ENCODE results near the gene EEPD1. TPM values are rescaled to one million over a fixed set of nuclear protein-coding genes. Genes with fewer than 3 reads are reported as not detected.
"Not testable (repeated sequence)": the region's sequence is repeated elsewhere in the genome, so short reads cannot be mapped to it uniquely, and the experiment has no call there.

EEPD1 gene
- 1.3 and 5.1 TPM in 2 replicates for total RNA-seq

DNA sequence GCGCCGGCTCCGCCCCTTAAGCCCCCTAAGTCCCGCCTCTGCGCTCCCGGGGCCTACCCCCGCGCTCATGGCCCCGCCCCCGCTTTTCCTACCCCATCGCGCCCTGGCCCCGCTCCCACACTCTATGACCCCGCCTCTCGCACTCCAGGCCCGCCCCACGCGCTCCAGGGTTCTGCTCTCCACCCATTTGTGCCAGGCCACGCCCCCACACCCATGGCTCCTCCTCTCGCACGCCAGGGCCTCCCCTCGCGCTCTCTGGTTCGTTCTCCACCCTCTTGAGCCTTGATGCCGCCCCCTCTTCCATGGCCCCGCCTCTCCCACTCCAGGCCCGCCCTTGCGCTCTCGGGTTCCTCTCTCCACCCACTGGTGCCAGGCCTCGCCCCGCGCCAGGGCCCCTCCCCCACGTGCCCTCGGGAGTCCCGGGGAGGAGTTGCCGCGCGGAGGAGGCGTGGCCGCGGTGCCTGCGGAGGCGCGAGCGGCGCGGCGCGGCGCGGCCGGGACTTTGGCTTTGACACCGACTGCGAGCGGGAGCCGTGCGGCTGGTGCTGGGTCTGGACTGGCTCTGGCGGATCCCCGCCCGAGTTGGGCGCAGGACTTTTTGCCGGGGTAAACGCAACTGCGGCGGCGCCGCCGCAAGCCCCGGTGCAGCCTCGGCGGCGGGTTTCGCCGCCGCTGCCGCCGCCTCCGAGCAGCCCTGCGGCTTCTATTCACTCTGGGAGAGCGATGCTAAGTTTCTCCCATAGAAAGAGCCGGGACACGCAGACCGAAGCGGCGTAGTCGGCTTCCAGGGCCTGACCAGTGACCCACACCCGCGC is at the start of gene EEPD1:
Gene EEPD1 (plus strand): TSS at position 499 of the 815 bp plus-strand sequence. CDS start 1,071 bp downstream, outside the sequence.
- peak; percentile 99 for DNase-seq

DNA sequence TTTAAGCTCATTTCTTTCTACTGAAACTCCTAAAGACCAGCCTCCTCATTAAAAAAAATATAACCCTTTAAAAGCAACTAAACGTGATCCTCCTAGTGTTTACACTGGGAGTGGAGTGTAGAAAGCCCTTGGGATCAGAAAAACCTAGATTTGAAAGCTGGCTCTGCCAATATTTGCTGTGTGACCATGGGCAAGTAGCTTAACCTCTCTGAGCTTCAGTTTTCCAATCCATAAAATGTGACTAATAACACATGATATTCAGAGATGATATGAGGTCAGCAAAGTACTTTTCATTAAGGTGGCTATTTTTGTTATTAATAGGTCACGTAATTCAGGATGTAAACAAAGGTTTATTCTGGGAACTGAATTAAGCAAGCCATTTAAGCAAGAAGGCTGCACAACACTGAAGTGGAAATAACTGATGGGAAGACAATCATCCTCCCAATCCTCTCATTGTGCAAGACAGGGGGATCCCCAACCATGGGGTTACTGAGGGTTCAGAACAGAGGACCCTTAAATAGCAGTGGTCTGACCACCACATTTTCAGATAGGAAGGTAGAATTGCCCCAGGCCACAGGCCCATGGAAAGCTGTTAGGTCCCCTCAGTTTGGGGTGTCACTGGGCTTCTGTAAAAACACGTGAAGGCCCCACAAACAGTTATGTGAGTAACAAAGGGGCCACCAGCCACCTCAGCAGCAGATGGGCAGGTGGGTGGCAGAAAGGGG is 49.1 kb upstream of the EEPD1 start:
- DNase-seq = no peak

DNA sequence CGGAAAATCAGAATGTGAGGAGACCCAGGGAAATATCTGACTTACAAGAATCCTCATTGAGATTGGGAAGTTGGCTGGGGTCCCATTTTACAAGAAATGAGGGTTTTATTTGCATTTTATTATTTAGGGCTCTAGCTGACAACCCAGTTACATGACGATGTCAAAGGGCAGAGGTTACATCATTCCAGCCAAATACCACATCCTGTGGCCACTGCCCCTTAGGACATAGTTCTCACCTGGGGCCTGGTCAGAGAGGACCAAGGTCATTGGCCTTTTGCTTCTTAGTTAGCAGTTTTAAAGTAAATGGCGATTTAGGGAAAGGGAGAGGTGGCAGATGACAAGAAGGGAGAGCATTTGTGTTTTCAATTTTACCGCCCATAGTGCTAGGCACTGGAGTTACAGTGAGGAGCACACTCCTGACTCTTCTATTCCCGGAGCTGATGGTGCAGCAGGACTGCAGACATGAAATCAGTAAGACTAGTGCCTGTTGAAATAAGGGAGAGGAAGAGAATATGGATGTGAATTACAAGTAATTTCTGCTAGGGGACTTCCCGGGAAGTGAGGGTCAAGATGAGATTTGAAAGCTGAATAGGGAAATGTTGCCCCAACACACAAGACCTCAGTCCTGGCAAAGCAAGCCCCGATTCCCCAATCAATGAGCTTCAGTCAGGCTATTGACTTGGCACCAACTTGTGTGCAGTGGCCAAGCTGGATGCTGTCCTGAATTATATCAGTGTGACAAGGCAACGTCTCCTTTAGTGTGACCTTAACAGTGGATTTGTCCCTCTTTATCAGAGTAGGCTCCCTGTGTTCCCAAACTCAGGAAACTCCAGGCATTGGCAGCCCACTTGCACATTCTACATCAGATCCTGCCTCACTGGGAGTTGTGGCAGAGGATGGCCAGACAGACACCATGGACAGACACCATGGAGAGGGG is 45.8 kb upstream of the EEPD1 start:
- not testable (repeated sequence) for DNase-seq

DNA sequence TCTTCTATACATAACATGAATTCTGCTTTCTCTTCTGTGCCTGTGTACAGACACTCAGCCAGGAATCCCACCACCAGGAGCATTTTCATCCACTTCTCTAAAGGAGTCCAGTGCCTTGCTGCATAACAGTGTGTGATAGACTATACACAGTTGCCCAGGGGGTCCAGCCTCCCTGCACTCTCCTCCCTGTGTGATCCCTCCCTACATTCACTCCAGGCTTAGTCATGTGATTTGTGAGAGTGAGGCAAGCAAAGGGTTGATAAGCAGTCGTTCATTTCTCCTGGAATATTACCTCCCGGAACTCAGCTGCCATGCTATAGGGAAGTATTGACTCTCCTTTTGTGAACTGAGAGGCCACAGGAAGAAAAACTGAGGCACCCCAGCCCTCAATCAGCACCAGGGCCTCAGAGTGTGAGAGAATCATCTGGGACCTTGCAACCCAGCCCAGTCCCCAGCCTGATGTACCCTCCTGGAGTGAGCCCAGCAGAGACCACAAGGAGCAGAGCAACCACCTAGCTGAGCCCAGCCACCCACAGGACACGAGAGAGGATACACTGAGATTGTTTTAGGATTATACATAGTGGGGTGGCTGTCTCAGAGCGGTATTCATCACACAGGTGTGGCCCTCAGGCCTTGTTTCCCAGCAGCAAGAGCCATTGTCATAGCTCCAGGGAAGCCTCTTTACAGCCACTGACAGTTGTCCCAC is 45.0 kb upstream of the EEPD1 start:
- no peak for DNase-seq

DNA sequence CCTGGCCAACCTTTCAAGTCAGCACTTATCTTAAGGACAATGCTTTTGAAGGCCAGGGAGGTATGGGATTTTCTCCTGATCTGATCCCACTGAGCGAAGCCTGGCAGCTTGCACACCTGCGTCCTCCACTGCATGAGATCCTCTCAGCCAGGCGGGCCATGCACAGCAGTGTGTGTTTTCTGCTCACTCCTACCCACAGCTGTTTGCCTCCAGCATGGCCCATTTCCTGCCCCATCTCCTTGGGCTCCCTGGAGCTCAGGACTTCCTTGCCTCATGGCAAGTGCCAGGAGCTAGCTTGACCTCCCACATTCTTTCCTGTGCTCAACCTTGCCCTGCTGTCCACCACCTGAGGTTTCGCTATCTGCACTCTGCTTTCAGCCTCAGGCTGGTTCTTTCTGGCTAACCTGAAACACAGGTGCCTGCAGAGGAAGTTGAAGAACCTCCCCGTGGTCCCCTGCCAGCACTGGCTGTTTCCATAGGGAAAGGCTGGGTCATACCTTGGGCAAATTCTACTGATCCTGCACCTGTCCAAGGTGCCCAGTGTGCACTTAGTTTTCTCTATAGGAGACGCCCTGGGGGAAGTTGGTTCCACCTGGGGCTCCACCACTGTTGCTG is 43.9 kb upstream of the EEPD1 start:
- no peak for DNase-seq

DNA sequence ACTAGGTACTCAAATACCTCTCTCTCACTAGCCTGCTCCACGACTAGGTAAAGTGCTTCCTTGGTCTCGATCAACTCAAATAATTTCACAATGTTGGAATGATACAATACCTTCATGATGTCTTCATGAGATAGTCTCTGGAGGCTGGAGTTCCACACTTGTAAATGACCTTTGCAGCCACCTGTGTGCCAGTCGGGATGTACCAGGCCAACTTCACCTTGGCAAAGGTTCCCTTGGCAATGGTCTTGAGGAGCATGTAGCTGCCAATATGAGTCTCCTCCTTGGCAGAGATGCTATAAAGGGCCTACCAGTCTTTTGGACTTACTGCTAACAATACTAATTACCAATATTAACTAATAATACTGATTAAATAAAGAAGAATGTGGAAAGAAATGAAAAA is 42.5 kb upstream of the EEPD1 start:
- DNase-seq = no peak

DNA sequence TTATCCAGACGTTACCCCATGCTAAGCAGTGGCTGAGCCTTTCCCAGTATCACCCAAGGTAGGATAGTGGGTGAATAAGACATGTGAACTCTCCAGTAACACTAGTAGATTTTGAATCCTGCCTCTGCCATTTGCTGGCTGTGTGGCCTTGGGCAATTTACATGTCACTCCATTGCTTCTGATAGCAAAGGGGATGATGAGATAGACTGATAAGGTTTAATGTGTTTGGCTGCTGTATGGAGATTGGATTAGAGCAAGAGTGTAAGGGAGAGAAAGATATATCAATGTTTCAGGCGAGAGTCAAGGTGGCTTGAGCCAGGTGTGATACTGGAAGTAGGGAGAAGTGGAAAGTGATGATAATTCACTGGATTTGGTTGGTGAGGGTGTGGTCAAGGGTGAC is 40.1 kb upstream of the EEPD1 start:
- DNase-seq = no peak

DNA sequence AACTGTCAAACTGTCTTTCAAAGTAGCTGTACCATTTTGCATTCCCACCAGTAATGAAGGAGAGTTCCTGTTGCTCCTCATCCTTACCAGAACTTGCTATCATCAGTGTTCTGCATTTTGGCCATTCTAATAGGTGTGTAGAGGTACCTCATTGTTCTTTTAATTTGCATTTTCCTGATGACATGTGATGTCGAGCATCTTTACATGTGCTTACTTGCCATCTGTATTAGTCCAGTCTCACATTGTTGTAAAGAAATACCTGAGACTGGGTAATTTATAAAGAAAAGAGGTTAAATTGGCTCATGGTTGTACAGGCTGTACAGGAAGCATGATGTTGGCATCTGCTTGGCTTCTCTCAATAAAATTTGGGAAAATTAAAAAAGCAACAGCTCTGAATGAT is 38.7 kb upstream of the EEPD1 start:
- DNase-seq = no peak

DNA sequence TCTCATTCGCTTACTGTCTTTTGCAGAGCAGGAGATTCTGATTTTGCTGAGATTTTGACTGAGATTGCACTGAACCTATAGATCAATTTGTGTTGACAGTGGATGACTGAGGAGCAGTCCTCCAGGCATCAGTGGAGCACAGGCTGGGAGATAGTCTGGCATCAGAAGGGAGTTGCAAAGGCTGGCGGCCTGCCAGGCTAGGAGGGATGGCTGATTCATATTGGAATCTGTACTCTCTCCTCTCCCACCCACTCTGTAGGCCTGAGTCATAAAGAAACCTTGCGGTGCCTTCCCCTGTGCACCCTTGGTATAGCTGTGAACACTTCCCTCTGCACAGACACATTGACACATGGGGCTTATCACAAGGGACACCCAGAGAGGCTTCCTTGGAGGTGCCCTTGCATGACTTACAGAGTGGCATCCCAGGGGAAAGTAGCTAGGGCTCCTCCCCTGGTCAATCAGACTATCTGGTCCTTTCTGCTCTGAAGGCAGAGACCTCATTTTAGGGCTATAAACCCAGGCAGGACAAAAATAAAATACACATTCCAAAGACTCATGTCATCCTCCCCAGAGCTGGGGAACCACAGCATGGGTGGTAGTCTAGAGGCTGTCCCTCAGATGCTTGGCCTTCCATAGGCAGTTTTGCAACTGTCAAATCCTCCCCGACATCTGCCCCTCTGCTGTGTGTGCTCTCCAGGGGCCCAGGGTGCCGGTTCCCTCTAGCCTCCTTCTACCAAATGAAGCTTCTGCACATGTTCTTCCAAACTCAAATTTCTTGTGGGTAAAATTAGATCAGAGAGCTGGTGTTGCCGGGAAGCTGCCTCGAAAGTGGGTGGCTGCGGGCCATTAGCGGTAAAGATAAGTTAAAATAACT is 37.4 kb upstream of the EEPD1 start:
- peak; percentile 89 for DNase-seq

DNA sequence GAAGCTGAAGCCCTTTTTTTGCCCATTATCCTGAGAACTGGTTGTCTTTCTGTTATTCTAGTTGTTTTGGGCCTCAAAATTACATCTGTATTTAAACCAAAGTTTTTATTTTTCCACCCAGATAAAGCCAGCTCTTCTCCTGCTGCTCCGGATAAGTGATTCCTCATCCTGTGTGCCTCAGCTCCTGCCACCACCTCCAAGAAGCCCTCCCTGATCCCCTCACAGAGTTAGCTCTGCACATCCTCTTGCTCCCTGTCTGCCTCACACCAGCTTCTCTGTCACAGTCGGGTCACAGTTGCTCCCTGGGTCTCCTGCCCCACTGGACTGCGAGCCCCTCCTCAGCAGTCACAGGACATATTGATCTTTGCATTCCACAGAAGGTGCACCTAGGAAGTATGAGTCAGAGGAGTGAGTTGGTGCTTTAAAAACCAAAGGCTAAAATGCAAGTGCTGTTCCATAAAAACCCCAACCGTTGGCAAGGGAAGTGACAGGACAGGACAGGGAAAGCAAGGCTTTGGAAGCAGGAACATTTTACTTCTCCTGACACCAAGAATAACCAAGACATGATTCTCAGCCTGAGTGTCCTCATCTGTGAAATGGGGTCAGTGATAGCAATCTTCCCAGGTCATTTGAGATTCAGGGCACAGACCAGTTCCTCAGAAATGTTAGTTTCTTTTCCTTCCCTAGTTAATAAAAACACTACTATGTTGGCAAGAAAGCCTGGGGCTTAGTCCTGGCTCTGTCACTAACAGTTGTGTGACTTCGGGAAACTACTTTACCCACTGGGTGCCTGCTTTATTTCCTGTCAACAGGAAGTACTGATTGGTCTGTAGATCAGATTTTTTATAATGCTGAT is 36.5 kb upstream of the EEPD1 start:
- DNase-seq = peak; percentile 20

DNA sequence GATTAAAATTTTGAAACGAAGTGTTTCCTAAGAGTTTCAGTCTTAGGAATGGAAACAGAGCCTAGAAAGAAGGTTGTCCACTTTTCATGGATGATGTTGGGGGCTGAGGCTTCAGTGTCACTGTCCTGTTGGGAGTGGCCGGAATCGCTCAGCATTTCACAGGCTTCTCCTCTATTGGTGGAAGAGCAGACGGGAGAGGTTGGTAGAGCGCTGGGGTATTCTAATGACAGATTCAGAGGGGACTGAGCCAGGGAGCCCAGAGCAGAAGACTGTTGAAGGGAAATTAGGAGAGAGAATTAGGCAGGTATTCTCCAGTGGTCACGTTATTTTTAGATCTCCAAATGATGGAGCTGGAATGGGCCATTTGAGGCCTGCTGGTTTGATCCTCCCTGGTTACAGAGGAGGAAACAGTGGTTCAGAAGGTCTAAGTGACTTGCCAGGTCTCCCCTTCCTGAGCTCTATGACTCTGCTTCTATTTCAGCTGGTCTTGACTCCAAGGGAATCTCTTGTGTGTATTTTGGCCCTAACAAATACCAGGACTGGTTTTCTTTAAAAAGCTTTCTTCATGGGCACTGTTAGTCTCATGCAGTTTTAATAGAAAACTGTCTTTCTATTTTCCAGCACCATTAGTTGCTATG is 35.7 kb upstream of the EEPD1 start:
- DNase-seq = peak; percentile 30

DNA sequence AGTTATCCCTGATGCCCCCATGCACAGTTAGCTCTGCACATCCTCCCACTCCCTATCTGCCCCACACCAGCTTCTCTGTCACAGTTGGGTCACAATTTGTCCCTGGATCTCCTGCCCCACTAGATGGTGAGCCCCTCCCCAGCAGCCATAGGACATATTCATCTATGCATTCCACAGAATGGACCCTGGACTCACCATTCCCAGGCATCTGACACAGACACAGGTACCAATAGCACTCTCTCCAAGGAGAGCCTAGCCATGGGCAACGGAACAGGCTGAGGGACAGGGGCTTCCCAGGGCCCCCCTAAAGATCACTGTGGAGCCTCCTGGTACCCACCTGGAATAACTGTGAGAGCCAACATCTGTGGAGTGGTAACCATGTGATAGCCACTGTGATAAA is 34.7 kb upstream of the EEPD1 start:
- no peak for DNase-seq

DNA sequence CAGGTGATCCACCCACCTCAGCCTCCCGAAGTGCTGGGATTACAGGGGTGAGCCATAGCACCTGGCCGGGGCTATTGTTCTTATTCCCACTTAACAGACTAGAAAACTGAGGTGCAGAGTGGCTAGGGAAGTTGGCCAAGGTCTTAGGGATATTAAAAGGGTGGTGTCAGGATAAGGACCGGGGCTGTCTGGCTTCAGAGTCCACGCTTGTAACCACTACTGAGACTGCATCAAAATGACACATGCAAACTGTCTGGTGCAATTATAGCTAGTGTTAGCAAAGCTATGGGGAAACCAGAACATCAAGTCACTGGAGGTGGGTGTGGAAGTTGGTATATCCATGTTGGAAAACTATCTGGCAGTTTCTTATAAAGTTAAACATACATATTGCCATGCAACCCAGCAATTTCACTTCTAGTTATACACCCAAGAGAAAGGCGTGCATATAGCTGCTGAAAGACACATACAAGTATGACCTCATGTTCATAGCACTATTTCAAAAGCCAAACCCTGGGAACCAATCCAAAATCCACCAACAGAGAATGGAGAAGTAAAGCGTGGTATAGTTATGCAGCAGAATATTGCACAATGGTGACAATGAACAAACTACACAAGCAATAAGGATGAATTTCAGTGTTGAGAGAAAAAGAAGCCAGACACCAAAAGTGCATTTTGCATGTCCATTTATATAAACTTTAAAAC is 33.9 kb upstream of the EEPD1 start:
- DNase-seq = peak; percentile 62

DNA sequence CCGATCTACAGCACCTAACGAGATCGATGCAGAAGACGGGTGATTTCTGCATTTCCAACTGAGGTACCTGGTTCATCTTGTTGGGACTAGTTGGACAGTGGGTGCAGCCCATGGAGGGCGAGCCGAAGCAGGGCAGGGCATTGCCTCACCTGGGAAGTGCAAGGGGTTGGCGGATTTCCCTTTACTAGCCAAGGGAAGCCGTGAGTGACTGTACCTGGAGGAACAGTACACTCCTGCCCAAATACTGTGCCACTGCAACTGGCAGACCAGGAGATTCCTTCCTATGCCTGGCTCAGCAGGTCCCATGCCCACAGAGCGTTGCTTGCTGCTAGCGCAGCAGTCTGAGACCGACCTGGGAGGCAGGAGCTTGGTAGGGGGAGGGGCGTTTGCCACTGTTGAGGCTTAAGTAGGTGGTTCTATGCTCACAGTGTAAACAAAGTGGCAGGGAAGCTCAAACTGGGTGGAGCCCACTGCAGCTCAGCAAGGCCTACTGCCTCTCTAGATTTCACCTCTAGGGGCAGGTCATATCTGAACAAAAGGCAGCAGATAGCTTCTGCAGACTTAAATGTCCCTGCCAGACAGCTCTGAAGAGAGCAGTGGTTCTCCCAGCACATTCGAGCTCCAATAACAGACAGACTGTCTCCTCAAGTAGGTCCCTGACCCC is 32.9 kb upstream of the EEPD1 start:
- DNase-seq = not testable (repeated sequence)

DNA sequence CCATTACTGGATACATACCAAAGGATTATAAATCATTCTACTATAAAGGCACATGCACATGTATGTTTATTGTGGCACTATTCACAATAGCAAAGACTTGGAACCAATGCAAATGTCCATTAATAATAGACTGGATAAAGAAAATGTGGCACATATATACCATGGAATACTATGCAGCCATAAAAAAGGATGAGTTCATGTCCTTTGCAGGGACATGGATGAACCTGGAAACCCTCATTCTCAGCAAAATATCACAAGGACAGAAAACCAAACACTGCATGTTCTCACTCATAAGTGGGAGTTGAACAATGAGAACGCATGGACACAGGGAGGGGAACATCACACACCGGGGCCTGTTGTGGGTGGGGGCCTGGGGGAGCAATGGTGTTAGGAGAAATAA is 27.4 kb upstream of the EEPD1 start:
- not testable (repeated sequence) for DNase-seq

DNA sequence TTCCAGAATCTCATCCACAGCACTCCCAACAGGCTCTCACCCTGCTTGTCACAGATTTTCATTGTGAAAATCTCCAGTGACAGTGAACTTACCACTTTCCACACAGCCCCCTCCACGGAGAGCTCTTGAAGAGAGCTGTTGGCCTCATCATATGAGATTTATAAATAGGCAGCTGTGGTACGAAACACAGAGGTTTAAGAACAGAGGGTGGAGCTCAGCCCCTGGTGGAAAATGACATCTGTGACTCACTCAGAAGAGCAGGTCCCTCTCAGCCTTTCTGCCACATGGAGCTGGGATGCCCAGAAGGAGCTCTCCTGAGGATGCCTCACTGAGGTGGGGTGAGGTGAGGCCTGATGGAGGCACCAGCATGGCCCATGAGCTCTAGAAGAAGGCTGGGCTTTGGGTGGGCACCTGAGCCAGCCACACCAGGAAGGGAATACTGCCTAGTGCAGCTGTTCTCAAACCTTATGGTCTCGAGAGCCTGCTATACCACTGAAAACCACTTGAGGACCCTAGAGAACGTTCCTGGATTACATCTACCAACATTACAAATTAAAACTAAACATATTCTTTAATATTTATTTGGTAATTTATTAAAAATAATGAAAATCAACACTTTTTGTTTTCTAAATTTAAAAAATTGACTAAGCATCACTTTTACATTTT is 25.8 kb upstream of the EEPD1 start:
- no peak for DNase-seq

DNA sequence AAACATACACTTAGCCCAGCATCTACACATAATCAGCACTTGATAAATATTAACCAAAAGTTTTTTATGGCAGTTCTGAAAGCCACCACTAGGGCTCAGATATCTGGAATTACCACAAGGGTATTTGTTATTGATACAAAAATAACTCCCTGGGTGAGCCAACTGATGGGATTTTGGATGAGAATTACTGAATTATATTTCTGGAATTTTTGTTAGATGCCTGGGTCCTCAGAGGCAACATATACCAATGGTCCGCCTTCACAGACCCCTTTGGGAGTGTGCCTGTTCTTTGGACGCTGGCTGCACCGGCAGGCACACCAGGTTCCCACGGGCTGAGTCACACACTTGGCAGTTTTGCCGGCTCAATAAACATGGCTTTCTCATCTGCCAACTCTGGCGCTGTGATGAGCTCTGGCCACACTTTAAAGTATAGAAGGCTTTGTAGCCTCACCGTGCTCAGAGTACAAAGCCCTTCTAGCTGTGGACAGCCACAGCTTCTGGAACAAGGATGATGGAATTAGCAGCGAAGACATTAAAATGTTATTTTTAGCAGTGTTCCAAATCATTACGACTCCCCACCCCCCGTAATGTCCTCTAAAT is 24.5 kb upstream of the EEPD1 start:
- peak; percentile 92 for DNase-seq

Data from dermis blood vessel endothelial cell (primary cell).